ENCODE measurements around the gene TBC1D5. TPM values are rescaled to one million over a fixed set of nuclear protein-coding genes. Genes with fewer than 3 reads are reported as not detected.

TBC1D5 gene
- total and polyA plus RNA-seq, 2 of the 8 experiments (the other 6 are each of a cell fraction or from before 2014, with no cell fraction given), result 11.0 to 22.9 TPM

DNA sequence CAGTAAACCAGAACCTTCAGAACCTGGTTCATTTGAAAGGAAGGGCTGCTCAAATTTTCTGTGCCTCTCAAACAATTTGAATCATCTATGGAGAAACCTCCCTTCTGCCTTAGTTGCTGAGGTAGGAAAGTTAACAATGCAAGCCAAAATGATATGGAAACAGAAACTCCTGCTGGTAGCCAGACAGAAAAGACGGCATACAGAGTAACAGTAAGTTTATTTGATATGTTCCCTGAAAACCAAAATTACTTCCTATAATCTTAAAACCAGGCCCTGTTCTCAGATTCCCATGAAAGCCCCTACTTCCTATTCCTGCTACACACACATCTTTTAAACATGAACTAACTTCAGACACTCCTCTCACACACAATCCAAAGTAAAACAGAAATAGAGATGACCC lies 86.2 kb downstream of the TBC1D5 start (continued):
- TF ChIP-seq NANOG (IDR thresholded peaks at IDR 0.05; ENCODE audit: insufficient read depth, low read depth, low read length, poor library complexity, severe bottlenecking) (no peak), KDM4A (IDR thresholded peaks at IDR 0.05; ENCODE audit: low read depth, low read length, severe bottlenecking) (no peak), MAFK (IDR thresholded peaks at IDR 0.05; ENCODE audit: low read depth, low read length) (no peak), TAF1 (IDR thresholded peaks at IDR 0.05; ENCODE audit: low read depth, low read length) (no peak), SUZ12 (IDR thresholded peaks at IDR 0.05; ENCODE audit: low read length) (no peak), SP2 (IDR thresholded peaks at IDR 0.05; ENCODE audit: low read length) (no peak)
